ENCODE measurements around the gene SELENOP. TPM values are rescaled to one million over a fixed set of nuclear protein-coding genes. Genes with fewer than 3 reads are reported as not detected.

SELENOP gene
- total RNA-seq, 1 donor from 2014 or later: 0.20 TPM

- peaks cover 2% of the 10 kb centered on the region for H3K36me3 Mint-ChIP-seq (ENCODE audit: low read depth)
- peaks cover 29% of the 10 kb centered on the region for H3K9me3 Mint-ChIP-seq (ENCODE audit: low read depth)
- H3K27me3 Mint-ChIP-seq (ENCODE audit: low read depth): peaks cover 9% of the 10 kb centered on the region
- no peak for DNase-seq (ENCODE audit: low spot score)
- no peaks in the 10 kb centered on the region for H3K4me1 Mint-ChIP-seq (ENCODE audit: low read depth)
- TF ChIP-seq CTCF (IDR thresholded peaks at IDR 0.05): no peak
- H3K27ac Mint-ChIP-seq (ENCODE audit: unreplicated experiment): no peak overlapping the region
- no peak overlapping the region for H3K4me3 Mint-ChIP-seq (ENCODE audit: unreplicated experiment)
Observed at GRCh38 chr5:42785756-42786155, 25.9 kb downstream of the SELENOP start.

- H3K36me3 Mint-ChIP-seq (ENCODE audit: low read depth): peaks cover under 1% of the 10 kb centered on the region
- DNase-seq (ENCODE audit: low spot score): no peak
- no peaks in the 10 kb centered on the region for H3K4me1 Mint-ChIP-seq (ENCODE audit: low read depth)
- peaks cover 27% of the 10 kb centered on the region for H3K9me3 Mint-ChIP-seq (ENCODE audit: low read depth)
- no peak for TF ChIP-seq CTCF (IDR thresholded peaks at IDR 0.05)
- H3K4me3 Mint-ChIP-seq (ENCODE audit: unreplicated experiment): no peak overlapping the region
- H3K27me3 Mint-ChIP-seq (ENCODE audit: low read depth): peaks cover 17% of the 10 kb centered on the region
- no peak overlapping the region for H3K27ac Mint-ChIP-seq (ENCODE audit: unreplicated experiment)
Observed at GRCh38 chr5:42784132-42784531, 27.6 kb downstream of the SELENOP start.

GRCh38 chr5:42781584-42781983 is 30.1 kb downstream of the SELENOP start:
- no peak for DNase-seq (ENCODE audit: low spot score)
- no peaks in the 10 kb centered on the region for H3K36me3 Mint-ChIP-seq (ENCODE audit: low read depth)
- H3K27me3 Mint-ChIP-seq (ENCODE audit: low read depth): peaks cover 23% of the 10 kb centered on the region
- no peak for TF ChIP-seq CTCF (IDR thresholded peaks at IDR 0.05)
- H3K27ac Mint-ChIP-seq (ENCODE audit: unreplicated experiment): no peak overlapping the region
- peaks cover 15% of the 10 kb centered on the region for H3K9me3 Mint-ChIP-seq (ENCODE audit: low read depth)
- no peak overlapping the region for H3K4me3 Mint-ChIP-seq (ENCODE audit: unreplicated experiment)
- no peaks in the 10 kb centered on the region for H3K4me1 Mint-ChIP-seq (ENCODE audit: low read depth)

- H3K27me3 Mint-ChIP-seq (ENCODE audit: low read depth): peaks cover 32% of the 10 kb centered on the region
- no peaks in the 10 kb centered on the region for H3K9me3 Mint-ChIP-seq (ENCODE audit: low read depth)
- no peaks in the 10 kb centered on the region for H3K4me1 Mint-ChIP-seq (ENCODE audit: low read depth)
- TF ChIP-seq CTCF (IDR thresholded peaks at IDR 0.05): no peak
- no peak overlapping the region for H3K4me3 Mint-ChIP-seq (ENCODE audit: unreplicated experiment)
- no peak for DNase-seq (ENCODE audit: low spot score)
- H3K36me3 Mint-ChIP-seq (ENCODE audit: low read depth): no peaks in the 10 kb centered on the region
- H3K27ac Mint-ChIP-seq (ENCODE audit: unreplicated experiment): no peak overlapping the region
Observed at GRCh38 chr5:42779083-42779482, 32.6 kb downstream of the SELENOP start.

- Mint-ChIP-seq H3K9me3 (ENCODE audit: low read depth) (peaks cover 7% of the 10 kb centered on the region), H3K4me3 (ENCODE audit: unreplicated experiment) (no peak overlapping the region), H3K27me3 (ENCODE audit: low read depth) (peaks cover 28% of the 10 kb centered on the region), H3K4me1 (ENCODE audit: low read depth) (no peaks in the 10 kb centered on the region), H3K27ac (ENCODE audit: unreplicated experiment) (no peak overlapping the region), H3K36me3 (ENCODE audit: low read depth) (no peaks in the 10 kb centered on the region)
- TF ChIP-seq CTCF (IDR thresholded peaks at IDR 0.05): no peak
- DNase-seq (ENCODE audit: low spot score): no peak
Observed at GRCh38 chr5:42772265-42772993, 39.3 kb downstream of the SELENOP start.

All from chondrocyte (in vitro differentiated cells).